Activated T-helper 17 cell treated with anti-CD3 and anti-CD28 coated beads, Interleukin-2, amount 50 U/mL, for 72 hours (primary cell): ENCODE results near the gene BSG. TPM values are rescaled to one million over a fixed set of nuclear protein-coding genes. Genes with fewer than 3 reads are reported as not detected.

ENCODE experiments used
- ATAC-seq: fragments of 150-1000 bp; cut with Tn5 transposase; replicated peaks from 2 replicates; pipeline ENCODE4 v1.10.0; 2021; ENCODE audit warnings: mild to moderate bottlenecking, moderate library complexity
- H3K27ac Mint-ChIP-seq: one replicate; pipeline ENCODE4 v1.8.0; 2022; ENCODE audit warnings: mixed read lengths
- H3K27me3 Mint-ChIP-seq: one replicate; pipeline ENCODE4 v1.8.0; 2022; ENCODE audit warnings: mixed read lengths
- H3K36me3 Mint-ChIP-seq: one replicate; pipeline ENCODE4 v1.8.0; 2022; ENCODE audit warnings: low read depth, mild to moderate bottlenecking, mixed read lengths
- H3K4me1 Mint-ChIP-seq: one replicate; pipeline ENCODE4 v1.8.0; 2022; ENCODE audit warnings: mixed read lengths
- H3K4me3 Mint-ChIP-seq: one replicate; pipeline ENCODE4 v1.8.0; 2022; ENCODE audit warnings: mild to moderate bottlenecking, mixed read lengths
- H3K9me3 Mint-ChIP-seq: one replicate; pipeline ENCODE4 v1.8.0; 2022; ENCODE audit warnings: mixed read lengths
- total RNA-seq, 2 donors: library from RNA; stranded (reverse); gene quantifications; one replicate each; pipeline ENCODE4 v1.2.3, GENCODE V29; 2022

The BSG gene
- total RNA-seq, 2 donors from 2014 or later = 170 to 244 TPM

- H3K4me1 Mint-ChIP-seq = peaks cover 5% of the 10 kb centered on the region
- ATAC-seq = no peak
- no peak overlapping the region for H3K4me3 Mint-ChIP-seq
- H3K27ac Mint-ChIP-seq = no peak overlapping the region
- H3K36me3 Mint-ChIP-seq = peaks cover 5% of the 10 kb centered on the region
- H3K27me3 Mint-ChIP-seq = no peaks in the 10 kb centered on the region
- no peaks in the 10 kb centered on the region for H3K9me3 Mint-ChIP-seq
Observed at GRCh38 chr19:609004-609346, 36.6 kb downstream of the BSG start.

- peak overlapping the region; percentile 88 for H3K27ac Mint-ChIP-seq
- H3K4me3 Mint-ChIP-seq = peak overlapping the region; percentile 79
- peak; percentile 1 for ATAC-seq
- H3K9me3 Mint-ChIP-seq = no peaks in the 10 kb centered on the region
- H3K4me1 Mint-ChIP-seq = peaks cover 5% of the 10 kb centered on the region
- peaks cover 10% of the 10 kb centered on the region for H3K36me3 Mint-ChIP-seq
- no peaks in the 10 kb centered on the region for H3K27me3 Mint-ChIP-seq
Observed at GRCh38 chr19:610071-610800, 37.8 kb downstream of the BSG start.

- peaks cover 5% of the 10 kb centered on the region for H3K4me1 Mint-ChIP-seq
- H3K9me3 Mint-ChIP-seq = no peaks in the 10 kb centered on the region
Observed at GRCh38 chr19:610801-611480, 38.5 kb downstream of the BSG start.

GRCh38 chr19:611481-611868 is 39.1 kb downstream of the BSG start:
- H3K4me3 Mint-ChIP-seq = peak overlapping the region; percentile 79
- peaks cover 5% of the 10 kb centered on the region for H3K4me1 Mint-ChIP-seq
- no peaks in the 10 kb centered on the region for H3K27me3 Mint-ChIP-seq
- peak; percentile 91 for ATAC-seq
- no peaks in the 10 kb centered on the region for H3K9me3 Mint-ChIP-seq
- H3K27ac Mint-ChIP-seq = peak overlapping the region; percentile 88
- peaks cover 15% of the 10 kb centered on the region for H3K36me3 Mint-ChIP-seq

More at GRCh38 chr19:610801-611480, 38.5 kb downstream of the BSG start:
- ATAC-seq = peak; percentile 15
- no peaks in the 10 kb centered on the region for H3K27me3 Mint-ChIP-seq
- H3K4me3 Mint-ChIP-seq = peak overlapping the region; percentile 79
- peak overlapping the region; percentile 88 for H3K27ac Mint-ChIP-seq
- peaks cover 15% of the 10 kb centered on the region for H3K36me3 Mint-ChIP-seq

- Mint-ChIP-seq H3K27me3 (no peaks in the 10 kb centered on the region), H3K9me3 (no peaks in the 10 kb centered on the region), H3K4me1 (peaks cover 5% of the 10 kb centered on the region), H3K27ac (no peak overlapping the region), H3K36me3 (peaks cover 22% of the 10 kb centered on the region), H3K4me3 (no peak overlapping the region)
- ATAC-seq = no peak
Observed at GRCh38 chr19:612941-613340, 40.5 kb downstream of the BSG start.

GRCh38 chr19:613732-614567 is 41.6 kb downstream of the BSG start:
- ATAC-seq = no peak
- peaks cover 32% of the 10 kb centered on the region for H3K36me3 Mint-ChIP-seq
- peaks cover 5% of the 10 kb centered on the region for H3K4me1 Mint-ChIP-seq
- no peaks in the 10 kb centered on the region for H3K27me3 Mint-ChIP-seq
- no peaks in the 10 kb centered on the region for H3K9me3 Mint-ChIP-seq
- no peak overlapping the region for H3K4me3 Mint-ChIP-seq
- H3K27ac Mint-ChIP-seq = no peak overlapping the region

GRCh38 chr19:615619-616018 is 43.2 kb downstream of the BSG start:
- Mint-ChIP-seq H3K4me1 (peaks cover 5% of the 10 kb centered on the region), H3K27me3 (no peaks in the 10 kb centered on the region), H3K27ac (no peak overlapping the region), H3K9me3 (no peaks in the 10 kb centered on the region), H3K36me3 (peaks cover 40% of the 10 kb centered on the region), H3K4me3 (no peak overlapping the region)
- no peak for ATAC-seq

- no peaks in the 10 kb centered on the region for H3K27me3 Mint-ChIP-seq
- no peak overlapping the region for H3K27ac Mint-ChIP-seq
- no peak overlapping the region for H3K4me3 Mint-ChIP-seq
- no peaks in the 10 kb centered on the region for H3K9me3 Mint-ChIP-seq
- ATAC-seq = no peak
- peaks cover 40% of the 10 kb centered on the region for H3K36me3 Mint-ChIP-seq
- no peaks in the 10 kb centered on the region for H3K4me1 Mint-ChIP-seq
Observed at GRCh38 chr19:616062-616700, 43.8 kb downstream of the BSG start.

GRCh38 chr19:616747-617526 is 44.5 kb downstream of the BSG start:
- no peaks in the 10 kb centered on the region for H3K27me3 Mint-ChIP-seq
- no peak overlapping the region for H3K27ac Mint-ChIP-seq
- H3K4me1 Mint-ChIP-seq = no peaks in the 10 kb centered on the region
- H3K36me3 Mint-ChIP-seq = peaks cover 40% of the 10 kb centered on the region
- no peak for ATAC-seq
- no peak overlapping the region for H3K4me3 Mint-ChIP-seq
- H3K9me3 Mint-ChIP-seq = no peaks in the 10 kb centered on the region

- no peak overlapping the region for H3K27ac Mint-ChIP-seq
- ATAC-seq = no peak
- no peaks in the 10 kb centered on the region for H3K27me3 Mint-ChIP-seq
- no peak overlapping the region for H3K4me3 Mint-ChIP-seq
- H3K36me3 Mint-ChIP-seq = peaks cover 40% of the 10 kb centered on the region
- no peaks in the 10 kb centered on the region for H3K4me1 Mint-ChIP-seq
- no peaks in the 10 kb centered on the region for H3K9me3 Mint-ChIP-seq
Observed at GRCh38 chr19:617551-618246, 45.3 kb downstream of the BSG start.

- no peaks in the 10 kb centered on the region for H3K4me1 Mint-ChIP-seq
- H3K27ac Mint-ChIP-seq = no peak overlapping the region
- ATAC-seq = no peak
- H3K27me3 Mint-ChIP-seq = no peaks in the 10 kb centered on the region
- H3K4me3 Mint-ChIP-seq = no peak overlapping the region
- H3K36me3 Mint-ChIP-seq = peaks cover 35% of the 10 kb centered on the region
- no peaks in the 10 kb centered on the region for H3K9me3 Mint-ChIP-seq
Observed at GRCh38 chr19:618247-618619, 45.8 kb downstream of the BSG start.

- Mint-ChIP-seq H3K27ac (no peak overlapping the region), H3K4me1 (no peaks in the 10 kb centered on the region)
Observed at GRCh38 chr19:618674-619285, 46.4 kb downstream of the BSG start.

More at GRCh38 chr19:618674-619285, 46.4 kb downstream of the BSG start:
- peaks cover 39% of the 10 kb centered on the region for H3K36me3 Mint-ChIP-seq
- H3K27me3 Mint-ChIP-seq = no peaks in the 10 kb centered on the region
- no peak for ATAC-seq
- no peak overlapping the region for H3K4me3 Mint-ChIP-seq
- no peaks in the 10 kb centered on the region for H3K9me3 Mint-ChIP-seq
